Neural cell (in vitro differentiated cells): ENCODE results near the gene SNX20.

Experiments used
- EP300 ChIP-seq: fragments of 450-650 bp; conservative IDR thresholded peaks from 2 replicates; pipeline ENCODE4 v1.6.1; 2014; ENCODE audit warnings: antibody characterized with exemption, mild to moderate bottlenecking, moderate library complexity; ENCODE audit not compliant: poor library complexity, severe bottlenecking
- EZH2 ChIP-seq: fragments of 200-600, 300-800 bp; shearing (Covaris generic), sonication (generic); IDR thresholded peaks from 2 replicates; pipeline ENCODE4 v1.6.1; 2014; ENCODE audit warnings: antibody characterized with exemption, low read length, borderline replicate concordance, mild to moderate bottlenecking; ENCODE audit not compliant: insufficient read depth, poor library complexity, severe bottlenecking
- MXI1 ChIP-seq: fragments of 450-650 bp; conservative IDR thresholded peaks from 2 replicates; pipeline ENCODE4 v1.6.1; 2014; ENCODE audit warnings: antibody characterized with exemption, mild to moderate bottlenecking; ENCODE audit not compliant: poor library complexity, severe bottlenecking
- POLR2AphosphoS5 ChIP-seq: IDR thresholded peaks from 2 replicates; pipeline ENCODE4 v1.6.1; 2012
- RAD21 ChIP-seq: fragments of 450-650 bp; conservative IDR thresholded peaks from 2 replicates; pipeline ENCODE4 v1.6.1; 2014; ENCODE audit warnings: antibody characterized with exemption, mild to moderate bottlenecking, moderate library complexity
- SMC3 ChIP-seq: fragments of 450-650 bp; conservative IDR thresholded peaks from 2 replicates; pipeline ENCODE4 v1.6.1; 2014; ENCODE audit warnings: antibody characterized with exemption, mild to moderate bottlenecking, moderate library complexity; ENCODE audit not compliant: poor library complexity
- TAF1 ChIP-seq: IDR thresholded peaks from 2 replicates; pipeline ENCODE4 v1.6.1; 2012; ENCODE audit warnings: low read depth
- TF ChIP-seq, protein P1 (sequence below): IDR thresholded peaks from 2 replicates; pipeline ENCODE4 v1.6.1; 2012; ENCODE audit warnings: borderline replicate concordance
- TF ChIP-seq, protein P2 (sequence below): fragments of 450-650 bp; IDR thresholded peaks from 2 replicates; pipeline ENCODE4 v1.5.1; 2014; ENCODE audit warnings: antibody characterized with exemption, mild to moderate bottlenecking, moderate library complexity; ENCODE audit not compliant: poor library complexity, severe bottlenecking

DNA sequence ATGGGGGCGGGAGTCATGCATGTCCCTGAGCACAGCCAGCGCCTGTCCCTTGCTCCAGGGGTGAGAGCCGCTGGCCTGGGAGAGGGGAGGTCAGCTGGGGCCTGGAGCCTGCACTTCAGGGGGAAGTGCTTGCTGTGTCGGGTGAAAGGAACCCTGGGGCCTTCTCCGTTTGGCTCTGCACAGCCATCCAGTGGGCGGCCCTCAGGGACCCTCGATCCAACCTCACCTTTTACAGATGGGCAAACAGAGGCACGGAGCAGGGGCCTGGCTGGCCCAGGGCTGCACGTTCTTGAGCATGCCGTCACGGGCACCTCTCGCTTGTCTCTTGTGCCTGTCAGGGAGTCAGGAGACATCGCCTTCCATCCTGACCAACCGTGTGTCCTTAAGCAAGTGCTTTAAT, 1.8 kb downstream of the SNX20 start:
- TF ChIP-seq, protein P1, sequence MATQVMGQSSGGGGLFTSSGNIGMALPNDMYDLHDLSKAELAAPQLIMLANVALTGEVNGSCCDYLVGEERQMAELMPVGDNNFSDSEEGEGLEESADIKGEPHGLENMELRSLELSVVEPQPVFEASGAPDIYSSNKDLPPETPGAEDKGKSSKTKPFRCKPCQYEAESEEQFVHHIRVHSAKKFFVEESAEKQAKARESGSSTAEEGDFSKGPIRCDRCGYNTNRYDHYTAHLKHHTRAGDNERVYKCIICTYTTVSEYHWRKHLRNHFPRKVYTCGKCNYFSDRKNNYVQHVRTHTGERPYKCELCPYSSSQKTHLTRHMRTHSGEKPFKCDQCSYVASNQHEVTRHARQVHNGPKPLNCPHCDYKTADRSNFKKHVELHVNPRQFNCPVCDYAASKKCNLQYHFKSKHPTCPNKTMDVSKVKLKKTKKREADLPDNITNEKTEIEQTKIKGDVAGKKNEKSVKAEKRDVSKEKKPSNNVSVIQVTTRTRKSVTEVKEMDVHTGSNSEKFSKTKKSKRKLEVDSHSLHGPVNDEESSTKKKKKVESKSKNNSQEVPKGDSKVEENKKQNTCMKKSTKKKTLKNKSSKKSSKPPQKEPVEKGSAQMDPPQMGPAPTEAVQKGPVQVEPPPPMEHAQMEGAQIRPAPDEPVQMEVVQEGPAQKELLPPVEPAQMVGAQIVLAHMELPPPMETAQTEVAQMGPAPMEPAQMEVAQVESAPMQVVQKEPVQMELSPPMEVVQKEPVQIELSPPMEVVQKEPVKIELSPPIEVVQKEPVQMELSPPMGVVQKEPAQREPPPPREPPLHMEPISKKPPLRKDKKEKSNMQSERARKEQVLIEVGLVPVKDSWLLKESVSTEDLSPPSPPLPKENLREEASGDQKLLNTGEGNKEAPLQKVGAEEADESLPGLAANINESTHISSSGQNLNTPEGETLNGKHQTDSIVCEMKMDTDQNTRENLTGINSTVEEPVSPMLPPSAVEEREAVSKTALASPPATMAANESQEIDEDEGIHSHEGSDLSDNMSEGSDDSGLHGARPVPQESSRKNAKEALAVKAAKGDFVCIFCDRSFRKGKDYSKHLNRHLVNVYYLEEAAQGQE = no peak
- TF ChIP-seq, protein P2, sequence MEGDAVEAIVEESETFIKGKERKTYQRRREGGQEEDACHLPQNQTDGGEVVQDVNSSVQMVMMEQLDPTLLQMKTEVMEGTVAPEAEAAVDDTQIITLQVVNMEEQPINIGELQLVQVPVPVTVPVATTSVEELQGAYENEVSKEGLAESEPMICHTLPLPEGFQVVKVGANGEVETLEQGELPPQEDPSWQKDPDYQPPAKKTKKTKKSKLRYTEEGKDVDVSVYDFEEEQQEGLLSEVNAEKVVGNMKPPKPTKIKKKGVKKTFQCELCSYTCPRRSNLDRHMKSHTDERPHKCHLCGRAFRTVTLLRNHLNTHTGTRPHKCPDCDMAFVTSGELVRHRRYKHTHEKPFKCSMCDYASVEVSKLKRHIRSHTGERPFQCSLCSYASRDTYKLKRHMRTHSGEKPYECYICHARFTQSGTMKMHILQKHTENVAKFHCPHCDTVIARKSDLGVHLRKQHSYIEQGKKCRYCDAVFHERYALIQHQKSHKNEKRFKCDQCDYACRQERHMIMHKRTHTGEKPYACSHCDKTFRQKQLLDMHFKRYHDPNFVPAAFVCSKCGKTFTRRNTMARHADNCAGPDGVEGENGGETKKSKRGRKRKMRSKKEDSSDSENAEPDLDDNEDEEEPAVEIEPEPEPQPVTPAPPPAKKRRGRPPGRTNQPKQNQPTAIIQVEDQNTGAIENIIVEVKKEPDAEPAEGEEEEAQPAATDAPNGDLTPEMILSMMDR = no peak
- TF ChIP-seq MXI1 (no peak), POLR2AphosphoS5 (no peak), RAD21 (no peak), EP300 (no peak), EZH2 (no peak), TAF1 (no peak), SMC3 (no peak)
